AG04450 (cell line): ENCODE results near the gene PPP2R5B. TPM values are rescaled to one million over a fixed set of nuclear protein-coding genes. Genes with fewer than 3 reads are reported as not detected.
A peak's percentile ranks its signal among the peaks of the same experiment; 100 is the strongest.

Experiments
- CTCF ChIA-PET: fragments of 300-600, 350-600 bp; formaldehyde crosslinking; extraction: SDS; loops from one replicate; lab custom pipeline; 2022; ENCODE audit warnings: antibody characterized with exemption, inconsistent platforms; lab: Charles Lee
- POLR2A ChIA-PET: fragments of 350-600 bp; formaldehyde crosslinking; extraction: SDS; loops from one replicate; lab custom pipeline; 2021; ENCODE audit warnings: antibody characterized with exemption, inconsistent platforms; lab: Yijun Ruan, JAX
- DNase-seq: peaks from one replicate; pipeline ENCODE4 v3.0.0-alpha.2; 2011; ENCODE audit warnings: low read depth, low spot score
- H3K27ac ChIP-seq: one replicate; pipeline ENCODE4 v1.5.1; 2012; ENCODE audit warnings: low read depth, low read length, control low read depth
- H3K27me3 ChIP-seq: one replicate; pipeline ENCODE4 v1.6.0; 2012; ENCODE audit warnings: low read length; ENCODE audit not compliant: control insufficient read depth, insufficient read depth
- H3K4me3 ChIP-seq: 2 replicates; pipeline ENCODE4 v1.5.1; 2011; ENCODE audit warnings: mild to moderate bottlenecking, low read depth, low read length, control low read depth
- H3K9me3 ChIP-seq: 2 replicates; pipeline ENCODE4 v1.5.1; 2012; ENCODE audit warnings: low read length; ENCODE audit not compliant: control insufficient read depth, insufficient read depth
- CTCF ChIP-seq: IDR thresholded peaks from 2 replicates; pipeline ENCODE4 v1.5.1; 2011; ENCODE audit warnings: low read depth, low read length, control low read depth, inconsistent platforms
- polyA plus RNA-seq: library from polyadenylated mRNA; depleted of rRNA; stranded (reverse); fragments of >200 nt; gene quantifications from 2 replicates; pipeline ENCODE4 v1.2.3, GENCODE V29; 2011

PPP2R5B gene
- polyA plus RNA-seq, 1 experiment: 11.2 TPM

GRCh38 chr11:64877390-64878222 lies 46.9 kb upstream of the PPP2R5B start:
- POLR2A ChIA-PET: interaction anchor here (0.7 to 5.8 kb wide), 11 partner anchors 10 to 99 kb away, joined by 3 to 105 read pairs (median 5); partner anchors contain the start of genes CDC42BPG, MEN1 and SF1
- CTCF ChIA-PET: interaction anchor here (0.5 to 2.1 kb wide), 15 partner anchors 8 to 1782 kb away, joined by 3 to 10 read pairs (median 4); partner anchors contain the start of gene CDC42BPG
- Histone ChIP-seq H3K9me3 (peaks cover 6% of the 10 kb centered on the region; the same call in 1 of the 2 replicates), H3K4me3 (peak overlapping the region; percentile 99), H3K27ac (peak overlapping the region; percentile 31), H3K27me3 (no peaks in the 10 kb centered on the region)
- DNase-seq: no peak
- TF ChIP-seq CTCF: no peak

- Histone ChIP-seq H3K4me3 (peak overlapping the region; percentile 99), H3K9me3 (peaks cover 6% of the 10 kb centered on the region; the same call in 1 of the 2 replicates), H3K27me3 (no peaks in the 10 kb centered on the region), H3K27ac (peak overlapping the region; percentile 31)
- TF ChIP-seq CTCF: no peak
- DNase-seq: no peak
- CTCF ChIA-PET: interaction anchor here (0.5 to 2.1 kb wide), 11 partner anchors 9 to 1782 kb away, joined by 3 to 10 read pairs (median 4); partner anchors contain the start of gene CDC42BPG
- POLR2A ChIA-PET: interaction anchor here (0.7 to 5.8 kb wide), 10 partner anchors 10 to 100 kb away, joined by 3 to 105 read pairs (median 5); partner anchors contain the start of genes CDC42BPG, MEN1 and SF1
Measured at GRCh38 chr11:64878223-64878493, 46.3 kb upstream of the PPP2R5B start.

- H3K27me3 ChIP-seq: no peaks in the 10 kb centered on the region
- H3K27ac ChIP-seq: peak within 1 kb of the TSS; percentile 65
- peak; percentile 94 for DNase-seq
- CTCF ChIA-PET: interaction anchor here (0.6 to 2.1 kb wide), 10 partner anchors 9 to 53 kb away, joined by 3 to 10 read pairs (median 4); partner anchors contain the start of gene CDC42BPG
- H3K4me3 ChIP-seq: peak within 1 kb of the TSS; percentile 99
- peak; percentile 64 for TF ChIP-seq CTCF
- H3K9me3 ChIP-seq: peaks cover 6% of the 10 kb centered on the region; the same call in 1 of the 2 replicates
- POLR2A ChIA-PET: interaction anchor here (0.7 to 5.8 kb wide), 8 partner anchors 9 to 100 kb away, joined by 3 to 105 read pairs (median 6); partner anchors contain the start of genes MEN1 and SF1
Measured at GRCh38 chr11:64878494-64879243, 45.8 kb upstream of the PPP2R5B start, which contains the start of gene EHD1. Gene EHD1 (minus strand): TSS chr11:64878621. CDS start chr11:64878464, 157 bp downstream.

GRCh38 chr11:64879244-64879900 lies 45.1 kb upstream of the PPP2R5B start:
- POLR2A ChIA-PET: interaction anchor here (2.3 to 5.8 kb wide), 2 partner anchors 13 to 23 kb away, joined by 18 to 105 read pairs; no protein-coding TSS in a partner anchor
- Histone ChIP-seq H3K27ac (peak overlapping the region; percentile 65), H3K9me3 (peaks cover 6% of the 10 kb centered on the region; the same call in 1 of the 2 replicates), H3K27me3 (no peaks in the 10 kb centered on the region), H3K4me3 (peak overlapping the region; percentile 75)
- TF ChIP-seq CTCF: no peak
- DNase-seq: no peak
- CTCF ChIA-PET: interaction anchor here (0.7 to 2.1 kb wide), 2 partner anchors 9 to 26 kb away, joined by 3 to 10 read pairs; no protein-coding TSS in a partner anchor
